ENCODE data around the gene NAPA.

NAPA gene

GRCh38 chr19:47514869-47515588, at the start of gene NAPA:
Gene NAPA, minus strand, starts transcription at chr19:47515063. Its CDS starts 123 bp downstream, at chr19:47514940.
- peak; percentile 100 for DNase-seq

DNA sequence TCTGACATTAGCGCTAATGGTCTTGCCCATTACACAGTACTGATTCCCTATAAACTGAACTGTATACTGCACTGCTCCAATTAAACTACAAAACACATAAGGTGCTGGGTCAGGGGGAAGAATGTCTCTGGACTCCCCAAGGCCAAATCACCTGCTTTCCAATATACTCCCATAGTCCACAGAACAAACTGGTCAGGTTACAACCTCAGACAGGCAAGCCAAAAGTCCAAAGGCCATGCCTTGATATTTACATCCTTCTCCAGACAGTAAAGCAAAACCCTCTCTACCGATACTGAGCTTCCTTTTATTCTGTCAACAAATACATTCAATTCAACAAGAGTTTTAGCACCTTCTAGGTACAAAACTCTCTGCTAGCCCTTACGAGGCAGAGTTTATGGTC, 49.2 kb upstream of the NAPA start:
- no peak for DNase-seq

DNA sequence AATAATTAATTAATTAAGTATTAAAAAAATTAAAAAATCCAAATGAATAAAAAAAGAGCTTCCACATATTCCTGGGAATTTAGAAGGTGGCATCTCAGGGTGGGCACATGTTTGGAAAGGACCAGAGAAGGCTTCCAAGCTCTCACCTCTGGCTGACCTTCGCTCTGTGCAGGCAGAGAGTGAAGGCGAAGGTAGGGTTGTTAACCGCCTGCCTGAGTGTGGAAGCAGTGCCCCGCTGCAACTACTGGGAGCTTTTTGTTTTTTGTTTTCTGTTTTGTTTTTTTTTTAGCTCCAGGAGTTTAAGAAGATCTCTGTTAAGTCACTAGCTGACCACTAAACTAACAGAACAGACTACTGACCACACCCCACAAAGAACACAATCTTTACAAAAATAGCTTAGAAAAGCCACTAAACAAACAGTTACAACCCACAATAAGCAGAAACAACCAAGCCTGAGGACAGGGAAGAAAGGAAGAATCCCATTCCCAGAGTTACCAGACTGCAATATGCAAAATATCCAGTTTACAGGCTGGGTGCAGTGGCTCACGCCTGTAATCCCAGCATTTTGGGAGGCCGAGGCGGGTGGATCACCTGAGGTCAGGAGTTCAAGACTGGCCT, 46.7 kb upstream of the NAPA start:
- DNase-seq = no peak

DNA sequence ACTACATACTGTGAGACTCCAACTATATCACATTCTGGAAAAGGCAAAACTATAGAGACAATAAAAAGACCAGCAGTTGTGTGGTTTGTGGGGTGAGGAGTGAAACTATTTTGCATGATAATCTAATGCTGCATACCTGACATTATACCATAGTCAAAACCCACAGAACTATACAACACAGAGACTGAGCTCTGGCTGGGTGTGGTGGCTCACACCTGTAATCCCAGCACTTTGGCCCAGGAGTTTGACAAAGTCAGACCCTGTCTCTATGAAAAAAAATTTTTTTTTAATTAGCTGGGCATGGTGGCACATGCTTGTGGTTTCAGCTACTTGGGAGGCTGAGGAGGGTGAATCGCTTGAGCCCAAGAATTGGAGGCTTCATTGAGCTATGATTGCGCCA, 46.1 kb upstream of the NAPA start:
- no peak for DNase-seq

DNA sequence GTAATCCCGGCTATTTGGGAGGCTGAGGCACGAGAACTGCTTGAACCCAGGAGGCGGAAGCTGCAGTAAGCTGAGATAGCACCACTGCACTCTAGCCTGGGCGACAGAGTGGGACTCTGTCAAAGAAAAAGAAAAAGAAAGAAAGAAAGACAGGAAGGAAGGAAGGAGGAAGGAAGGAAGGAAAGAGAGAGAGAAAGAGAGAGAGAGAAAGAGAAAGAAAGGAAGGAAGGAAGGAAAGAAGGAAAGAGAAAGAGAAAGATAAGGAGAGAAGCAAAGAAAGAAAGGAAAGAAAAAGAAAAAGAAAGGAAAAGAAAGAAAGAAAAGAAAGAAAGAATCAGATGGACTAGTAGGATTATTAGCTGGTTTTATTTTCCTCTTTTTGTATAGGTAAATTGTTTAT, 35.3 kb upstream of the NAPA start:
- DNase-seq = no peak

GRCh38 chr19:47549261-47549862, 34.5 kb upstream of the NAPA start:
- DNase-seq = no peak

DNA sequence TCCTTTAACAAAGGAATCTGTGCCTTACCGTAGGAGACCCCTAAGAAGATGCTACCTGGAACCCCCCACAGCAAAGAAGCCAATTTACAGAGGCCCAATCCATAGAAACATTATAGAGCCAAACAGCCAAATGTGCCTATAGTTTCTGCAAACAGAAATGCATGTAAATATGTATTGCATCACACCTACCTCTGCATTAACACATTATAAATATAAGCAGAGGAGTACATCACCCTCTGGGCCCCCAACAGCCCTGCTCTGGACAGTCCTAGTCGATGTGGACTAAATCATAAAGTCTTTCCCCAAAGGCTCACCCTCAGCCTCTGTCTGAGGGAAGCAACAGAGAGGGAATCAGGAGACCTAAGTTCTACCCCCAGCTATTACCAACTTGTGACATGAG, 32.3 kb upstream of the NAPA start:
- DNase-seq = no peak

- no peak for DNase-seq
Measured at GRCh38 chr19:47545061-47545948, 30.4 kb upstream of the NAPA start.

- no peak for DNase-seq
Measured at GRCh38 chr19:47544476-47544875, 29.6 kb upstream of the NAPA start.

- DNase-seq = no peak
Measured at GRCh38 chr19:47544075-47544474, 29.2 kb upstream of the NAPA start.

- DNase-seq = no peak
Measured at GRCh38 chr19:47542030-47542475, 27.2 kb upstream of the NAPA start.

DNA sequence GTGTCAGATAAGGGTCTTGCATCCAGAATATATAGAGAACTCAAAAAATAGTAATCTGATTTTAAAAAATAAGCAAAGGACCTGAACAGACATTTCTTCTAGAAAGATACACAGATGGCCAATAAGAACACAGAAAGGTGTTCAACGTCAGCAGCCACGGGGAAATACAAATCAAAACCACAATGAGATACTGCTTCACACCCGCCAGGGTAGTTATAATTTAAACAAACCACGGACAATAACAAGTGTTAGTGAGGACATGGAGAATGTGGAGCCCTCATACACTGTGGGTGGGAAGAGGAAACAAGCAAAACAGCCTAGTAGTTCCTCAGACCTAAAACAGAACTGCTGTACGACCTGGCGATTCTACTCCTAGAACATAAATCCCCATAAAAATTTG, 26.7 kb upstream of the NAPA start:
- no peak for DNase-seq

DNA sequence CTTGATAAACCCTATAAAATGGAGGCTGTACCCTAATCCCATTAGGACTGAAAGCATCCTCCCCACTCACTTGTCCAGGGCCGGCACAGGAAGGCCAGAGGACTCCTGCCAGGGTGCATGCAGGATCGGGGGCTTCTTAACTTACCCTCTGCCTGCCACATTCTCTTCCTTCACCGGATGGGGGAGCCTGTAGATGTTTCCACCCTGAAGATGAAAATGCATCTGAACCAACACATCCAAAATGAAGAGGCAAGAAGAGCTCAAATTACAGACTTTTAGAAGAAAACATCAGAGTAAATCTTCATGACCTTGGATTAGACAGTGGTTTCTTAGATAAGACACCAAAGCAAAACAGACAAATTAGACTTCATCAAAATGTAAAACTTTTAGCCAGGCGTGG, 25.9 kb upstream of the NAPA start:
- DNase-seq = no peak

GRCh38 chr19:47539747-47540311, 25.0 kb upstream of the NAPA start:
- no peak for DNase-seq

- DNase-seq = no peak
Measured at GRCh38 chr19:47538812-47539211, 23.9 kb upstream of the NAPA start.

DNA sequence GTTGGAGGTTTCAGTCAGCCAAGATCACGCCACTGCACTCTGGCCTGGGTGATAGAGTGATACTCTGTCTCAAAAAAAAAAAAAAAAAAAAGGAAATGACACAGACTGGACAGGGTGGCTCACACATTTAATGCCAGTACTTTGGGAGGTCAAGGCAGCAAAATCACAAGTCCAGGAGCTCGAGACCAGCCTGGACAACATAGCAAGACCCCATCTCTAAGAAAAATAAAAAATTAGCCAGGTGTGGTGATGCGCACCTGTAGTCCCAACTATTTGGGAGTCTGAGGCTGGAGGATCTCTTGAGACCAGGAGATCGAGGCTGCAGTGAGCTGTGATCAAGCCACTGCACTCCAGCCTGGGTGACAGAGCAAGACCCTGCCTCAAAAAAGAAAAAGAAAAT, 22.6 kb upstream of the NAPA start:
- DNase-seq = no peak

DNA sequence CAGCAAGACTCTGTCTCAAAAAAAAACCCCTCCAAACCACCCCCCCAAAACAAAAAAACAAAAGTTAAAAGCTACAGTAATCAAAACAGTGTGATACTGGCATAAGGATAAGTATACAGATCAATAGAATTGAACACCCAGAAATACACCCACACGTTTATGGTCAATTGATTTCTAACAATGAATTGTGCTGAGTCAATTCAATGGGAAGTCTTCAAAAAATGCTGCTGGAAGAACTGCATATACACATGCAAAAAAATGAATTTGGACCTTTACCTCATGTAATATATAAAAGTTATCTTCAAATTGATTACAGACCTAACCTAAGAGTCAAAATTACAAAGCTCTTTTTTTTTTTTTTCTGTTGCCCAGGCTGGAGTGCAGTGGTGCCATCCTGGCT, 19.8 kb upstream of the NAPA start:
- no peak for DNase-seq

DNA sequence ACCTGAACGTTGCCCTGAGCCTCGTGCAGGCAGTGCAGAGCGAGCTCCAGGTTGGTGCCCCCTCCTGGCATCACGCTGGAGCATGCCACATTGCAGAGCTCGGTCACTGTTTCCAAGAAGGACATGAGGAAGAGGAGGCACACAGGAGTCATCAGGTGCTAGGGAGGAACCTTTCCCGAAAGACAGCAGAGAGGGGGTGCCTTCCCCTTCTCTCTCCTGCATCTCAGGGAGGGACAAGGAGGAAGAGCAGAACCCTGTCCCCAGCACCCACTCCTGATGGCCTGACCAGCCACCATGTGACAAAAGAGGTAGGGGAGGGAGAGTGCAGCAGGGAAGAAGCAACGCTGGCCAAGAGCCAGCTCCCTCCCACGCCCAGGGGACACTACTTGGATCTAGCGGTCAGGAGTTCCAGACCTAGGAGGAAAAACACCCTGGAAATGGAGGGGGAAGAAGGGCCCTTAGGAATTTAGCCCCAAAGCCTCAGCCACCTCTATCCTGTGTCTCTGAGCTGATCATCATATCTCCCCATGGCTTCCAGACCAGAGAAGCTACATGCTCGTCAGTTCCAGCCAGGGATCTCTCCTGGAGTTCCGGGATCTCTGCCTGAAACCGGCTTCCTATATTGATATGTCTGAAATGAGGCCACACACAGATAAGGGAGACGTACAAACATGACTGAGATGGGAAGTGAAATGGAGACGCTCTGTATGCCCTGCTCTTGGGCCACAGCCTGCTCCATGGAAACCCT, 17.0 kb upstream of the NAPA start:
- DNase-seq = no peak

DNA sequence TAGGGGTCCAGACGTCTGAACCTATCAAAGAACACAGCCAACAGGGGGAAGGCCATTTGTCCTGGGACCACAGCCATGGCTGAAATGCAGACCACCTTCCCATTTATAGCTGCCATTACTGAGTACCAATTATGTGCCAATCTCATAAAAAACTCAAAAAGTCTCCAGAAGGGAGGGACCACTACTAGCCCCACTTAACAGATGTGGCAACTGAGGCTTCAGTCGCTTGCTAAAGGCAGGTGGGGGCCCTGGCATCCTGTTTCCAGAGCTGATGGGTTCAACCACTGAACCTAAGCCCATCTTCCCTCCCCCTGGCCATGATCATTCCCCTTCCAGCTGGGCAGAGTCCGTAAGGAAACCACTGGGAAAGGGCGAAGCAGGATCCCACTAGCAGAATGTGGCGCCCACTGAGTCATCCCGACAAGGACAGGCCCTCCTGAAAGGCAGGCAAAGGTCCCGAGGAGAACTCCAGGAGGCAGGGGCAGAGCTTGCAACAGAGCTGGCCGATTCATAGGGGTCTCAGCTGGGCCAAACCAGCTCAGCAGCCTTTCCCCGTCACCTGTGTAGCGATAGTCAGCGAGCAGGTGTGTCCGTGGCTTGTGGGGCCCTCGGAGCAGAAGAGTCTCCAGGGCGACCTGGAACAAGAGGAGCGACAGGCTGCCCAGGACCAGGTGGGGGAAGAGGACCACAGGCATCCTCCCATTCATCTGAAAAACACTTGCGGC, 14.3 kb upstream of the NAPA start:
- DNase-seq = no peak

- DNase-seq = no peak
Measured at GRCh38 chr19:47526798-47527197, 11.9 kb upstream of the NAPA start.

DNA sequence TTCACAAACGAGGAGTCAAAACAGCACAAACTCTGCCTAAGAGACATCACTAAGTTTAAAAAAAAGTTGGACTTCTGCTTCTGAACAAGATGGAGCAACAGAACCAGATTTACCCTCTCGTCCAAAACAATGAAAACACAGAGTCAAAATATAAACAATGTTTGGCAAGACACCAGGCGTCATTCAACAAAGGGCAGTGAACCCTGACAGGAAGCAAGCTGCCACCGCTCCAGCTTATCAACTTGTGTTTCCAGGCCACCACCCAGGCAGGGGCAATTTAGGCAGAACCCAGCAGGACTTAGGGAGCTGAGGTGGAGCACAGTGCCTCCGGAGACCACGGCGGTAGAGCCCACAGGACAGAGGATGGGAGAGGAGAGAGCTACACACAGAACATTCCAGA, 8.6 kb upstream of the NAPA start:
- DNase-seq = no peak
